Peyer's patch (tissue), 4 donors: ENCODE results near the gene EIF2AK2. TPM values are rescaled to one million over a fixed set of nuclear protein-coding genes. Genes with fewer than 3 reads are reported as not detected.
"Not testable (repeated sequence)": the region's sequence is repeated elsewhere in the genome, so short reads cannot be mapped to it uniquely, and the experiment has no call there.

Experiments
- DNase-seq, 3 donors: peaks; one replicate each; pipeline ENCODE4 v3.0.0-alpha.2; 2017 to 2019
- H3K27ac ChIP-seq, 4 donors: fragments of 200-600 bp; sonication (generic); one replicate each; pipeline ENCODE4 v1.5.1; 2016 to 2019
- H3K27me3 ChIP-seq, 2 donors: fragments of 200-600 bp; sonication (generic); one replicate each; pipeline ENCODE4 v1.5.1; 2019
- H3K36me3 ChIP-seq, 3 donors: fragments of 200-600 bp; sonication (generic); one replicate each; pipeline ENCODE4 v1.5.1; 2016 to 2019
- H3K4me1 ChIP-seq, 4 donors: fragments of 200-600 bp; sonication (generic); one replicate each; pipeline ENCODE4 v1.5.1; 2016 to 2019
- H3K4me3 ChIP-seq, 4 donors: fragments of 200-600 bp; sonication (generic); 1 replicate in 3 of 4; 2 replicates in 1 of 4; pipeline ENCODE4 v1.5.1; 2016 to 2019; ENCODE audit warnings: mild to moderate bottlenecking in 1 of 4
- H3K9me3 ChIP-seq, 4 donors: fragments of 200-600 bp; sonication (generic); one replicate each; pipeline ENCODE4 v1.5.1; 2016 to 2019; ENCODE audit warnings: mild to moderate bottlenecking in 1 of 4
- POLR2A ChIP-seq, 2 donors: fragments of 450-650 bp; IDR thresholded peaks; one replicate each; pipeline ENCODE4 v1.5.1; 2017; ENCODE audit warnings: antibody characterized with exemption in 2 of 2, mild to moderate bottlenecking in 2 of 2, moderate library complexity in 2 of 2
- total RNA-seq, 4 donors: library from RNA; depleted of rRNA; stranded (reverse); fragments of >200 nt; gene quantifications; one replicate each; pipeline ENCODE4 v1.1.0, GENCODE V29; 2016
- TF ChIP-seq, protein P1 (sequence below), 6 experiments: fragments of 450-650 bp in 4 of 6; fragments of 200-600 bp in 2 of 6; sonication (generic) in 1 of 6; IDR thresholded peaks; one replicate each; pipeline ENCODE4 v1.5.1; 2017 to 2019; ENCODE audit warnings: antibody characterized with exemption in 6 of 6, mild to moderate bottlenecking in 3 of 6, moderate library complexity in 1 of 6

EIF2AK2 gene
- total RNA-seq: 10 to 100 TPM; 18.7 to 31.2 (median 25.7) TPM

- DNase-seq: peak; percentile 81 to 91 (median 87)
- TF ChIP-seq, protein P1, sequence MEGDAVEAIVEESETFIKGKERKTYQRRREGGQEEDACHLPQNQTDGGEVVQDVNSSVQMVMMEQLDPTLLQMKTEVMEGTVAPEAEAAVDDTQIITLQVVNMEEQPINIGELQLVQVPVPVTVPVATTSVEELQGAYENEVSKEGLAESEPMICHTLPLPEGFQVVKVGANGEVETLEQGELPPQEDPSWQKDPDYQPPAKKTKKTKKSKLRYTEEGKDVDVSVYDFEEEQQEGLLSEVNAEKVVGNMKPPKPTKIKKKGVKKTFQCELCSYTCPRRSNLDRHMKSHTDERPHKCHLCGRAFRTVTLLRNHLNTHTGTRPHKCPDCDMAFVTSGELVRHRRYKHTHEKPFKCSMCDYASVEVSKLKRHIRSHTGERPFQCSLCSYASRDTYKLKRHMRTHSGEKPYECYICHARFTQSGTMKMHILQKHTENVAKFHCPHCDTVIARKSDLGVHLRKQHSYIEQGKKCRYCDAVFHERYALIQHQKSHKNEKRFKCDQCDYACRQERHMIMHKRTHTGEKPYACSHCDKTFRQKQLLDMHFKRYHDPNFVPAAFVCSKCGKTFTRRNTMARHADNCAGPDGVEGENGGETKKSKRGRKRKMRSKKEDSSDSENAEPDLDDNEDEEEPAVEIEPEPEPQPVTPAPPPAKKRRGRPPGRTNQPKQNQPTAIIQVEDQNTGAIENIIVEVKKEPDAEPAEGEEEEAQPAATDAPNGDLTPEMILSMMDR (IDR thresholded peaks at IDR 0.05): no peak
- peak; percentile 6 to 38 for TF ChIP-seq POLR2A (IDR thresholded peaks at IDR 0.05)
- Histone ChIP-seq H3K36me3 (no peaks in the 10 kb centered on the region), H3K9me3 (no peaks in the 10 kb centered on the region), H3K4me1 (peaks cover 0 to 16% (median 4%) of the 10 kb centered on the region in 4 donors), H3K27ac (peak within 1 kb of the TSS; percentile 83 to 92 (median 86)), H3K4me3 (peak within 1 kb of the TSS; percentile 64 to 93 (median 86)), H3K27me3 (no peaks in the 10 kb centered on the region)
These were observed at the start of gene EIF2AK2 for GRCh38 chr2:37156857-37157714. Gene EIF2AK2 (minus strand): TSS chr2:37156980. CDS start chr2:37147806, 9,174 bp downstream.

DNA sequence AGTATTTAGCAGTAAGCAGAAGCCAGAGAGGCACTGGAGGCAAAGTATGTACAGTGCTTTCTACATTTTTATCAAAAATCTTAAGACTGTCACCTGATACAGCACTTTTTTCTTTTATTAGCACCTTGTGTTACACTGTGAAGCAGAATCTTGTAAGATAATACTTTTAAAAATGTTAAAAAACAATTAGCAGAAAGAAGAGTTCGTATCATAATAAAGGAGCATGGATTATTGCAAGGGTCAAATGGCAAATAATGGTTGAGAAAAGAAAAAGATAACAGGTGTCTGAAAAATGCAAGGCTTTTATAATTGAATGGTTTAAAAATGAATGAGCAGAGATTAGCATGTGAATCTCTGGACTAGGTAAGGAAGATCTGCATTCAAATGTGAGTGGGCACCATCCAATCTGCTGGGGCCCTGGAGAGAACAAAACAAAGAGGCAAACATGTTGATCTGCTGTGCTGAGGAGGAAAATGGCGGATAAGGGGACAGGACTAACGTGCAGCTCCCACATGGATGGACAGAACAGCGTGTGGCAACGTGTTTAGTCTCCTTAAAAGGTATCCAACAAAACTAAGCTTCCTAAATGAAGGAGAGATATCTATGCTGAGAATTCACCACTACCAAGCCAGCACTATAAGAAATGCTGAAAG lies 49.0 kb upstream of the EIF2AK2 start:
- DNase-seq: no peak
- Histone ChIP-seq H3K4me1 (no peaks in the 10 kb centered on the region), H3K27ac (no peak overlapping the region), H3K36me3 (peaks cover 0 to 100% (median 0%) of the 10 kb centered on the region in 3 donors), H3K9me3 (peaks cover 0 to 3% (median 0%) of the 10 kb centered on the region in 4 donors), H3K27me3 (no peaks in the 10 kb centered on the region), H3K4me3 (no peak overlapping the region)
- TF ChIP-seq POLR2A (IDR thresholded peaks at IDR 0.05): no peak
- TF ChIP-seq, protein P1 (IDR thresholded peaks at IDR 0.05): no peak

GRCh38 chr2:37205071-37205661 lies 48.4 kb upstream of the EIF2AK2 start:
- not testable (repeated sequence) for H3K27me3 ChIP-seq, DNase-seq, H3K9me3 ChIP-seq, H3K4me1 ChIP-seq, H3K4me3 ChIP-seq, H3K27ac ChIP-seq
- H3K36me3 ChIP-seq: peaks cover 0 to 94% (median 0%) of the 10 kb centered on the region in 3 donors

DNA sequence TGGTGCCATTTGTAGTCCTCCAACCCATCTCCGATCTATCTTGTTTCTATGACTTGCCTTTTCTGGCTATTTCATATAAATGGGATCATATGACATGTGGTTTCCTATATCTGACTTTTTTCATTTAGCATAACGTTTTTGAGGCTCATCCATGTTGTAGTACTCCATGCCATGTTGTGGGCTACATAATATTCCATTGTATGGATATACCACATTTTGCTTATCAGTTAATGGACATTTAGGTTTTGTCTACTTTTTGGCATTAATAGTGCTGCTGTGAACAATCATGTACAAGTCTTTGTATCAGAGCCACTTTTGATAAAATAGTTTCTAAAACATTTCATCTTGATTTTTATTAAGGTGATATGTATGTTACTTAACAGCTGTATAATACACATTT lies 46.9 kb upstream of the EIF2AK2 start:
- H3K36me3 ChIP-seq: peaks cover 0 to 79% (median 0%) of the 10 kb centered on the region in 3 donors
- no peaks in the 10 kb centered on the region for H3K4me1 ChIP-seq
- TF ChIP-seq, protein P1 (IDR thresholded peaks at IDR 0.05): no peak
- TF ChIP-seq POLR2A (IDR thresholded peaks at IDR 0.05): no peak
- DNase-seq: no peak
- no peaks in the 10 kb centered on the region for H3K27me3 ChIP-seq
- H3K27ac ChIP-seq: no peak overlapping the region
- peaks cover 0 to 3% (median 0%) of the 10 kb centered on the region in 4 donors for H3K9me3 ChIP-seq
- H3K4me3 ChIP-seq: no peak overlapping the region

GRCh38 chr2:37201766-37202165 lies 45.0 kb upstream of the EIF2AK2 start:
- H3K36me3 ChIP-seq: peaks cover 0 to 60% (median 0%) of the 10 kb centered on the region in 3 donors
- H3K27me3 ChIP-seq: no peaks in the 10 kb centered on the region
- no peak overlapping the region for H3K27ac ChIP-seq
- no peak overlapping the region for H3K4me3 ChIP-seq
- TF ChIP-seq, protein P1 (IDR thresholded peaks at IDR 0.05): no peak
- TF ChIP-seq POLR2A (IDR thresholded peaks at IDR 0.05): no peak
- no peak for DNase-seq
- H3K9me3 ChIP-seq: peaks cover 0 to 2% (median 0%) of the 10 kb centered on the region in 4 donors
- peaks cover 0 to 13% (median 8%) of the 10 kb centered on the region in 4 donors for H3K4me1 ChIP-seq
